HepG2 (cell line): ENCODE data around the gene PTPA.

Experiments used
- CTCF ChIP-seq: sonication (generic); formaldehyde crosslinking; IDR thresholded peaks from 2 replicates; pipeline ENCODE4 v1.5.0; 2020; ENCODE audit warnings: mild to moderate bottlenecking, missing genetic modification reagents, moderate library complexity
- FOXO4 ChIP-seq: sonication (generic); formaldehyde crosslinking; conservative IDR thresholded peaks from 2 replicates; pipeline ENCODE4 v1.8.1; 2023; ENCODE audit warnings: missing genetic modification reagents
- TF ChIP-seq, protein P1 (sequence below), 2 experiments: IDR thresholded peaks; 2 replicates each; pipeline ENCODE4 v1.6.1; 2011 to 2012; ENCODE audit warnings: low read length in 2 of 2, borderline replicate concordance in 1 of 2, low read depth in 1 of 2, mild to moderate bottlenecking in 1 of 2, moderate library complexity in 1 of 2

DNA sequence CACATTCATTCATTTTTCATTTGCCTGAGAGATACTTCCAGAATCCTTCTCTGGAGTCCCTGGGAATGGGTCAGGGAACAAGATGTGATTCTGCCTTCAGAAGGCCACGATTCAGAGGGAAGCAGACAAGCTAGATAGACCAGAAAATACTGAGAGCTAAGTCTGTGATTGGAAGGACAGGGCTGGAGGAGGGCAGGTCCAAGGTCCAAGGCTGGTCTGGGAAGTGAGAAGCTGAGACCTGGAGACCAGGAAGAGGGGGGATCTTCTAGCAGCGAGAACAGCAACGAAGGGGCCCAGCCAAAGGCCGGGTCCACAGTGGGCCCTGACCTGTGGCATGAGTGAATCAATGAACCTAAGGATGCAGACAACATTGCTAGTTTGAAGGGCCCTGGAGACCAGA, 70.9 kb downstream of the PTPA start:
- TF ChIP-seq FOXO4 (CRISPR knock-in tag) (no peak), CTCF (CRISPR knock-in tag) (no peak)
- TF ChIP-seq, protein P1, sequence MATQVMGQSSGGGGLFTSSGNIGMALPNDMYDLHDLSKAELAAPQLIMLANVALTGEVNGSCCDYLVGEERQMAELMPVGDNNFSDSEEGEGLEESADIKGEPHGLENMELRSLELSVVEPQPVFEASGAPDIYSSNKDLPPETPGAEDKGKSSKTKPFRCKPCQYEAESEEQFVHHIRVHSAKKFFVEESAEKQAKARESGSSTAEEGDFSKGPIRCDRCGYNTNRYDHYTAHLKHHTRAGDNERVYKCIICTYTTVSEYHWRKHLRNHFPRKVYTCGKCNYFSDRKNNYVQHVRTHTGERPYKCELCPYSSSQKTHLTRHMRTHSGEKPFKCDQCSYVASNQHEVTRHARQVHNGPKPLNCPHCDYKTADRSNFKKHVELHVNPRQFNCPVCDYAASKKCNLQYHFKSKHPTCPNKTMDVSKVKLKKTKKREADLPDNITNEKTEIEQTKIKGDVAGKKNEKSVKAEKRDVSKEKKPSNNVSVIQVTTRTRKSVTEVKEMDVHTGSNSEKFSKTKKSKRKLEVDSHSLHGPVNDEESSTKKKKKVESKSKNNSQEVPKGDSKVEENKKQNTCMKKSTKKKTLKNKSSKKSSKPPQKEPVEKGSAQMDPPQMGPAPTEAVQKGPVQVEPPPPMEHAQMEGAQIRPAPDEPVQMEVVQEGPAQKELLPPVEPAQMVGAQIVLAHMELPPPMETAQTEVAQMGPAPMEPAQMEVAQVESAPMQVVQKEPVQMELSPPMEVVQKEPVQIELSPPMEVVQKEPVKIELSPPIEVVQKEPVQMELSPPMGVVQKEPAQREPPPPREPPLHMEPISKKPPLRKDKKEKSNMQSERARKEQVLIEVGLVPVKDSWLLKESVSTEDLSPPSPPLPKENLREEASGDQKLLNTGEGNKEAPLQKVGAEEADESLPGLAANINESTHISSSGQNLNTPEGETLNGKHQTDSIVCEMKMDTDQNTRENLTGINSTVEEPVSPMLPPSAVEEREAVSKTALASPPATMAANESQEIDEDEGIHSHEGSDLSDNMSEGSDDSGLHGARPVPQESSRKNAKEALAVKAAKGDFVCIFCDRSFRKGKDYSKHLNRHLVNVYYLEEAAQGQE (IDR thresholded peaks at IDR 0.05; ENCODE audit: borderline replicate concordance in 1 of 2, low read depth in 1 of 2, low read length in 2 of 2) = no peak
